Liver (tissue), 9 donors: ENCODE measurements around the gene REEP3. TPM values are rescaled to one million over a fixed set of nuclear protein-coding genes. Genes with fewer than 3 reads are reported as not detected.

Experiments used
- DNase-seq: peaks from one replicate; pipeline ENCODE4 v3.0.0-alpha.2; 2017; ENCODE audit warnings: low spot score
- H3K27ac ChIP-seq, 2 donors: one replicate each; pipeline ENCODE4 v1.7.0; 2013; ENCODE audit warnings: inconsistent platforms in 2 of 2, low read length in 2 of 2, control low read depth in 1 of 2, low read depth in 1 of 2, mild to moderate bottlenecking in 1 of 2
- H3K27me3 ChIP-seq, 4 donors: one replicate each; pipeline versions ENCODE4 v1.6.1 to v1.7.0; 2013; ENCODE audit warnings: low read length in 3 of 4, inconsistent platforms in 1 of 4, mild to moderate bottlenecking in 1 of 4, moderate library complexity in 1 of 4; ENCODE audit not compliant: control insufficient read depth in 4 of 4, insufficient read depth in 4 of 4
- H3K36me3 ChIP-seq, 4 donors: one replicate each; pipeline versions ENCODE4 v1.6.1 to v1.7.0; 2013; ENCODE audit warnings: low read length in 3 of 4, mild to moderate bottlenecking in 3 of 4, low read depth in 1 of 4, moderate library complexity in 1 of 4; ENCODE audit not compliant: control insufficient read depth in 4 of 4, insufficient read depth in 3 of 4
- H3K4me1 ChIP-seq, 4 donors: one replicate each; pipeline versions ENCODE4 v1.6.1 to v1.7.0; 2013; ENCODE audit warnings: low read length in 3 of 4, mild to moderate bottlenecking in 3 of 4, moderate library complexity in 1 of 4; ENCODE audit not compliant: control insufficient read depth in 4 of 4, insufficient read depth in 4 of 4
- H3K4me3 ChIP-seq, 3 donors: one replicate each; pipeline versions ENCODE4 v1.6.1 to v1.7.0; 2013; ENCODE audit warnings: low read length in 3 of 3, control low read depth in 1 of 3, low read depth in 1 of 3, mild to moderate bottlenecking in 1 of 3
- H3K9ac ChIP-seq, 2 donors: one replicate each; pipeline ENCODE4 v1.7.0; 2013; ENCODE audit warnings: low read length in 2 of 2, mild to moderate bottlenecking in 2 of 2, moderate library complexity in 2 of 2, control low read depth in 1 of 2, low read depth in 1 of 2
- H3K9me3 ChIP-seq, 4 donors: one replicate each; pipeline versions ENCODE4 v1.6.1 to v1.7.0; 2013; ENCODE audit warnings: low read length in 3 of 4; ENCODE audit not compliant: control insufficient read depth in 4 of 4
- EGR1 ChIP-seq, 2 donors: IDR thresholded peaks; 2 replicates each; pipeline ENCODE4 v1.6.1; 2016 to 2018; ENCODE audit warnings: antibody characterized with exemption in 2 of 2, low read depth in 2 of 2
- FOXA1 ChIP-seq: IDR thresholded peaks from 2 replicates; pipeline ENCODE4 v1.6.1; 2016; ENCODE audit warnings: antibody characterized with exemption
- FOXA2 ChIP-seq: IDR thresholded peaks from 2 replicates; pipeline ENCODE4 v1.6.1; 2016; ENCODE audit warnings: antibody characterized with exemption
- GABPA ChIP-seq, 2 donors: IDR thresholded peaks in 1 of 2; conservative IDR thresholded peaks in 1 of 2; 2 replicates each; pipeline ENCODE4 v1.6.1; 2016; ENCODE audit warnings: antibody characterized with exemption in 2 of 2, mild to moderate bottlenecking in 1 of 2, moderate library complexity in 1 of 2
- HNF4A ChIP-seq, 2 donors: conservative IDR thresholded peaks; 2 replicates each; pipeline ENCODE4 v1.6.1; 2016; ENCODE audit warnings: antibody characterized with exemption in 2 of 2, mild to moderate bottlenecking in 2 of 2
- HNF4G ChIP-seq: IDR thresholded peaks from 2 replicates; pipeline ENCODE4 v1.6.1; 2016; ENCODE audit warnings: antibody characterized with exemption
- JUND ChIP-seq, 2 donors: IDR thresholded peaks; 2 replicates each; pipeline ENCODE4 v1.6.1; 2016; ENCODE audit warnings: antibody characterized with exemption in 2 of 2
- NR2F2 ChIP-seq: IDR thresholded peaks from 2 replicates; pipeline ENCODE4 v1.6.1; 2016; ENCODE audit warnings: antibody characterized with exemption
- RAD21 ChIP-seq, 2 donors: IDR thresholded peaks; 2 replicates each; pipeline ENCODE4 v1.6.1; 2016; ENCODE audit warnings: antibody characterized with exemption in 2 of 2, mild to moderate bottlenecking in 2 of 2
- RXRA ChIP-seq, 2 donors: IDR thresholded peaks; 2 replicates each; pipeline ENCODE4 v1.6.1; 2017 to 2018; ENCODE audit warnings: antibody characterized with exemption in 2 of 2, mild to moderate bottlenecking in 1 of 2
- SP1 ChIP-seq: IDR thresholded peaks from 2 replicates; pipeline ENCODE4 v1.6.1; 2018; ENCODE audit warnings: antibody characterized with exemption, mild to moderate bottlenecking
- TAF1 ChIP-seq: conservative IDR thresholded peaks from 2 replicates; pipeline ENCODE4 v1.6.1; 2016; ENCODE audit warnings: antibody characterized with exemption, mild to moderate bottlenecking
- YY1 ChIP-seq: IDR thresholded peaks from 2 replicates; pipeline ENCODE4 v1.6.1; 2016; ENCODE audit warnings: antibody characterized with exemption, mild to moderate bottlenecking
- WGBS: extraction: QIAGEN DNeasy Blood & Tissue Kit; methylation state at CpG from one replicate; pipeline ENCODE4 v1.1.7; 2013; 5-methylcytosine and 5-hydroxymethylcytosine counted together
- polyA plus RNA-seq, 2 donors: library from polyadenylated mRNA; stranded (reverse) in 1 of 2; unstranded in 1 of 2; fragments of 200-250 nt in 1 of 2; fragments of >200 nt in 1 of 2; fragmentation: Nextera tagmentation in 1 of 2; extraction: Ambion mirVana in 1 of 2; gene quantifications; one replicate each; pipeline versions ENCODE4 v1.2.1 to v1.2.3, GENCODE V29; 2013 to 2015
- total RNA-seq, 2 donors: library from RNA; depleted of rRNA; stranded (reverse); fragments of >200 nt; gene quantifications; one replicate each; pipeline ENCODE4 v1.2.3, GENCODE V29; 2014
- TF ChIP-seq, protein P1 (sequence below): IDR thresholded peaks from 2 replicates; pipeline ENCODE4 v1.6.1; 2016; ENCODE audit warnings: antibody characterized with exemption
- TF ChIP-seq, protein P2 (sequence below): fragments of 150-350 bp; IDR thresholded peaks from 2 replicates; pipeline ENCODE4 v1.5.1; 2017; ENCODE audit warnings: improper control_type of control experiment, low read depth, low read length; ENCODE audit not compliant: missing input control
- TF ChIP-seq, protein P3 (sequence below): IDR thresholded peaks from 2 replicates; pipeline ENCODE4 v1.6.1; 2016; ENCODE audit warnings: antibody characterized with exemption, mild to moderate bottlenecking
- TF ChIP-seq, protein P4 (sequence below): IDR thresholded peaks from 2 replicates; pipeline ENCODE4 v1.6.1; 2016; ENCODE audit warnings: antibody characterized with exemption
- TF ChIP-seq, protein P5 (sequence below): IDR thresholded peaks from 2 replicates; pipeline ENCODE4 v1.6.1; 2016; ENCODE audit warnings: antibody characterized with exemption
- donor health status: healthy.
- donor health status: healthy.
- donor health status: healthy.
- donor health status: healthy.
- donor health status: healthy.

Gene REEP3
- total and polyA plus RNA-seq, 4 donors, result 7.9 to 26.9 (median 18.2) TPM

DNA sequence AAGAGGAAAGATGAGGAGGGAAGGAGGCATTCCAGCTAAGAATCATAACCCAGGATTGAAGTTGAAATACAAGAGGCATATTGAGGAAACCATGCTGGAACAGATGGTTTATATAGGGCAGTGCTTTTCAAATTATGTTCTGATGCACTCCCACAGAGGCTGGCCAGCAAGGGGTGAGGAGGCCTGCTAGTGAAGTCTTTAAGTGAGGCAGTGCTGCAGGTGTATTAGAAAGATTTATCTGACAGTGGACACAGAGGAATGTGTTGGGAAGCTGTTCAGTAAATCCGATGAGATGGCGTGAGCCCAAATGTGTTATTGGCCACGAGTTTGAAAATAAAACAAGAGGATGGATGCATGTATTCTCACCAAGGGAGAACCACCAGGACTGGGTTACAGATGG, 28.6 kb downstream of the REEP3 start:
- Histone ChIP-seq H3K9me3 (no peaks in the 10 kb centered on the region), H3K27me3 (no peaks in the 10 kb centered on the region), H3K9ac (no peak overlapping the region), H3K4me1 (peaks cover 0 to 2% (median 0%) of the 10 kb centered on the region in 4 donors), H3K27ac (no peak overlapping the region), H3K36me3 (peaks cover 0 to 2% (median 0%) of the 10 kb centered on the region in 4 donors), H3K4me3 (no peak overlapping the region)
- 78% methylated on average over 3 of the region's 3 CpGs for WGBS
- TF ChIP-seq RAD21 (IDR thresholded peaks at IDR 0.05) (no peak), FOXA1 (no peak), GABPA (IDR thresholded peaks at IDR 0.05 in 1 of 2, conservative IDR thresholded peaks at IDR 0.05 in 1 of 2) (no peak), EGR1 (IDR thresholded peaks at IDR 0.05; ENCODE audit: low read depth in 2 of 2) (no peak), FOXA2 (no peak), HNF4G (no peak), TAF1 (no peak), HNF4A (conservative IDR thresholded peaks at IDR 0.05) (no peak)
- TF ChIP-seq, protein P1, sequence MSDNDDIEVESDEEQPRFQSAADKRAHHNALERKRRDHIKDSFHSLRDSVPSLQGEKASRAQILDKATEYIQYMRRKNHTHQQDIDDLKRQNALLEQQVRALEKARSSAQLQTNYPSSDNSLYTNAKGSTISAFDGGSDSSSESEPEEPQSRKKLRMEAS, result no peak
- TF ChIP-seq, protein P2, sequence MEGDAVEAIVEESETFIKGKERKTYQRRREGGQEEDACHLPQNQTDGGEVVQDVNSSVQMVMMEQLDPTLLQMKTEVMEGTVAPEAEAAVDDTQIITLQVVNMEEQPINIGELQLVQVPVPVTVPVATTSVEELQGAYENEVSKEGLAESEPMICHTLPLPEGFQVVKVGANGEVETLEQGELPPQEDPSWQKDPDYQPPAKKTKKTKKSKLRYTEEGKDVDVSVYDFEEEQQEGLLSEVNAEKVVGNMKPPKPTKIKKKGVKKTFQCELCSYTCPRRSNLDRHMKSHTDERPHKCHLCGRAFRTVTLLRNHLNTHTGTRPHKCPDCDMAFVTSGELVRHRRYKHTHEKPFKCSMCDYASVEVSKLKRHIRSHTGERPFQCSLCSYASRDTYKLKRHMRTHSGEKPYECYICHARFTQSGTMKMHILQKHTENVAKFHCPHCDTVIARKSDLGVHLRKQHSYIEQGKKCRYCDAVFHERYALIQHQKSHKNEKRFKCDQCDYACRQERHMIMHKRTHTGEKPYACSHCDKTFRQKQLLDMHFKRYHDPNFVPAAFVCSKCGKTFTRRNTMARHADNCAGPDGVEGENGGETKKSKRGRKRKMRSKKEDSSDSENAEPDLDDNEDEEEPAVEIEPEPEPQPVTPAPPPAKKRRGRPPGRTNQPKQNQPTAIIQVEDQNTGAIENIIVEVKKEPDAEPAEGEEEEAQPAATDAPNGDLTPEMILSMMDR, result no peak
- TF ChIP-seq, protein P3, sequence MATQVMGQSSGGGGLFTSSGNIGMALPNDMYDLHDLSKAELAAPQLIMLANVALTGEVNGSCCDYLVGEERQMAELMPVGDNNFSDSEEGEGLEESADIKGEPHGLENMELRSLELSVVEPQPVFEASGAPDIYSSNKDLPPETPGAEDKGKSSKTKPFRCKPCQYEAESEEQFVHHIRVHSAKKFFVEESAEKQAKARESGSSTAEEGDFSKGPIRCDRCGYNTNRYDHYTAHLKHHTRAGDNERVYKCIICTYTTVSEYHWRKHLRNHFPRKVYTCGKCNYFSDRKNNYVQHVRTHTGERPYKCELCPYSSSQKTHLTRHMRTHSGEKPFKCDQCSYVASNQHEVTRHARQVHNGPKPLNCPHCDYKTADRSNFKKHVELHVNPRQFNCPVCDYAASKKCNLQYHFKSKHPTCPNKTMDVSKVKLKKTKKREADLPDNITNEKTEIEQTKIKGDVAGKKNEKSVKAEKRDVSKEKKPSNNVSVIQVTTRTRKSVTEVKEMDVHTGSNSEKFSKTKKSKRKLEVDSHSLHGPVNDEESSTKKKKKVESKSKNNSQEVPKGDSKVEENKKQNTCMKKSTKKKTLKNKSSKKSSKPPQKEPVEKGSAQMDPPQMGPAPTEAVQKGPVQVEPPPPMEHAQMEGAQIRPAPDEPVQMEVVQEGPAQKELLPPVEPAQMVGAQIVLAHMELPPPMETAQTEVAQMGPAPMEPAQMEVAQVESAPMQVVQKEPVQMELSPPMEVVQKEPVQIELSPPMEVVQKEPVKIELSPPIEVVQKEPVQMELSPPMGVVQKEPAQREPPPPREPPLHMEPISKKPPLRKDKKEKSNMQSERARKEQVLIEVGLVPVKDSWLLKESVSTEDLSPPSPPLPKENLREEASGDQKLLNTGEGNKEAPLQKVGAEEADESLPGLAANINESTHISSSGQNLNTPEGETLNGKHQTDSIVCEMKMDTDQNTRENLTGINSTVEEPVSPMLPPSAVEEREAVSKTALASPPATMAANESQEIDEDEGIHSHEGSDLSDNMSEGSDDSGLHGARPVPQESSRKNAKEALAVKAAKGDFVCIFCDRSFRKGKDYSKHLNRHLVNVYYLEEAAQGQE, result no peak
- DNase-seq, result no peak

DNA sequence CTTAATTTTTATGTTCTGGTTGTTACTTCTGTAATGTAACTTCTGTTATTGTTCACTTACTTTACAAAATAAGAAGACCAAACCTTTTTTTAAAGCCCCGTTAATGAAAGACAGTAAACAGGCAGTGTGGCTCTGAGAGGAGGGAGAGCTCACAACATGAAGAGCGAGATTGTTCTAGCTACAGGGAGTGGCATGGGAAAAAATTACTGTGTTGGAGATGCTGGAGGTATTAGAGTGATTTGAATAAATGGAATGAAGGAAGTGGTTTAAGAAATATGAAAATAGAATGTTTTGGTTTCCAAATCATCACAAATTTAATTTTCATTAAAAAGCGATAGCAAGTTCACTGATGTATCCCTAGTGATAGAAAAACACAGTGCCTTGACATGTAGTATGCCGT, 31.8 kb downstream of the REEP3 start:
- Histone ChIP-seq H3K36me3 (peaks cover 0 to 2% (median 0%) of the 10 kb centered on the region in 4 donors), H3K9me3 (no peaks in the 10 kb centered on the region), H3K27ac (no peak overlapping the region), H3K4me3 (no peak overlapping the region), H3K4me1 (peaks cover 0 to 2% (median 0%) of the 10 kb centered on the region in 4 donors), H3K27me3 (no peaks in the 10 kb centered on the region), H3K9ac (no peak overlapping the region)
- no peak for DNase-seq
- 95% methylated on average over 4 of the region's 4 CpGs for WGBS
- TF ChIP-seq, protein P1, result no peak
- TF ChIP-seq RAD21 (IDR thresholded peaks at IDR 0.05) (no peak), HNF4G (no peak), EGR1 (IDR thresholded peaks at IDR 0.05; ENCODE audit: low read depth in 2 of 2) (no peak), HNF4A (conservative IDR thresholded peaks at IDR 0.05) (no peak), TAF1 (no peak), JUND (IDR thresholded peaks at IDR 0.05) (no peak), NR2F2 (no peak), YY1 (no peak), SP1 (no peak), FOXA2 (no peak), GABPA (IDR thresholded peaks at IDR 0.05 in 1 of 2, conservative IDR thresholded peaks at IDR 0.05 in 1 of 2) (no peak), RXRA (IDR thresholded peaks at IDR 0.05) (no peak)
- TF ChIP-seq, protein P2, result no peak
- TF ChIP-seq, protein P3, result no peak
- TF ChIP-seq, protein P4, sequence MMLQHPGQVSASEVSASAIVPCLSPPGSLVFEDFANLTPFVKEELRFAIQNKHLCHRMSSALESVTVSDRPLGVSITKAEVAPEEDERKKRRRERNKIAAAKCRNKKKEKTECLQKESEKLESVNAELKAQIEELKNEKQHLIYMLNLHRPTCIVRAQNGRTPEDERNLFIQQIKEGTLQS, result no peak
- TF ChIP-seq, protein P5, sequence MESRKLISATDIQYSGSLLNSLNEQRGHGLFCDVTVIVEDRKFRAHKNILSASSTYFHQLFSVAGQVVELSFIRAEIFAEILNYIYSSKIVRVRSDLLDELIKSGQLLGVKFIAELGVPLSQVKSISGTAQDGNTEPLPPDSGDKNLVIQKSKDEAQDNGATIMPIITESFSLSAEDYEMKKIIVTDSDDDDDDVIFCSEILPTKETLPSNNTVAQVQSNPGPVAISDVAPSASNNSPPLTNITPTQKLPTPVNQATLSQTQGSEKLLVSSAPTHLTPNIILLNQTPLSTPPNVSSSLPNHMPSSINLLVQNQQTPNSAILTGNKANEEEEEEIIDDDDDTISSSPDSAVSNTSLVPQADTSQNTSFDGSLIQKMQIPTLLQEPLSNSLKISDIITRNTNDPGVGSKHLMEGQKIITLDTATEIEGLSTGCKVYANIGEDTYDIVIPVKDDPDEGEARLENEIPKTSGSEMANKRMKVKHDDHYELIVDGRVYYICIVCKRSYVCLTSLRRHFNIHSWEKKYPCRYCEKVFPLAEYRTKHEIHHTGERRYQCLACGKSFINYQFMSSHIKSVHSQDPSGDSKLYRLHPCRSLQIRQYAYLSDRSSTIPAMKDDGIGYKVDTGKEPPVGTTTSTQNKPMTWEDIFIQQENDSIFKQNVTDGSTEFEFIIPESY, result no peak
